GM12875 (cell line): ENCODE data around the gene KLHL25.
A peak's percentile ranks its signal among the peaks of the same experiment; 100 is the strongest.
"Not testable (repeated sequence)": the region's sequence is repeated elsewhere in the genome, so short reads cannot be mapped to it uniquely, and the experiment has no call there.

Source experiments
- H3K4me3 ChIP-seq: one replicate; pipeline ENCODE4 v1.5.1; 2011; ENCODE audit warnings: low read depth, low read length, control low read depth
- TF ChIP-seq, protein P1 (sequence below): IDR thresholded peaks from 2 replicates; pipeline ENCODE4 v1.5.1; 2011; ENCODE audit warnings: low read depth, mild to moderate bottlenecking, control low read depth, inconsistent platforms, low read length, moderate library complexity, borderline replicate concordance; ENCODE audit not compliant: insufficient read depth

The KLHL25 gene

GRCh38 chr15:85805420-85805819 lies 10.7 kb upstream of the KLHL25 start:
- TF ChIP-seq, protein P1, sequence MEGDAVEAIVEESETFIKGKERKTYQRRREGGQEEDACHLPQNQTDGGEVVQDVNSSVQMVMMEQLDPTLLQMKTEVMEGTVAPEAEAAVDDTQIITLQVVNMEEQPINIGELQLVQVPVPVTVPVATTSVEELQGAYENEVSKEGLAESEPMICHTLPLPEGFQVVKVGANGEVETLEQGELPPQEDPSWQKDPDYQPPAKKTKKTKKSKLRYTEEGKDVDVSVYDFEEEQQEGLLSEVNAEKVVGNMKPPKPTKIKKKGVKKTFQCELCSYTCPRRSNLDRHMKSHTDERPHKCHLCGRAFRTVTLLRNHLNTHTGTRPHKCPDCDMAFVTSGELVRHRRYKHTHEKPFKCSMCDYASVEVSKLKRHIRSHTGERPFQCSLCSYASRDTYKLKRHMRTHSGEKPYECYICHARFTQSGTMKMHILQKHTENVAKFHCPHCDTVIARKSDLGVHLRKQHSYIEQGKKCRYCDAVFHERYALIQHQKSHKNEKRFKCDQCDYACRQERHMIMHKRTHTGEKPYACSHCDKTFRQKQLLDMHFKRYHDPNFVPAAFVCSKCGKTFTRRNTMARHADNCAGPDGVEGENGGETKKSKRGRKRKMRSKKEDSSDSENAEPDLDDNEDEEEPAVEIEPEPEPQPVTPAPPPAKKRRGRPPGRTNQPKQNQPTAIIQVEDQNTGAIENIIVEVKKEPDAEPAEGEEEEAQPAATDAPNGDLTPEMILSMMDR: no peak
- H3K4me3 ChIP-seq: no peak overlapping the region

DNA sequence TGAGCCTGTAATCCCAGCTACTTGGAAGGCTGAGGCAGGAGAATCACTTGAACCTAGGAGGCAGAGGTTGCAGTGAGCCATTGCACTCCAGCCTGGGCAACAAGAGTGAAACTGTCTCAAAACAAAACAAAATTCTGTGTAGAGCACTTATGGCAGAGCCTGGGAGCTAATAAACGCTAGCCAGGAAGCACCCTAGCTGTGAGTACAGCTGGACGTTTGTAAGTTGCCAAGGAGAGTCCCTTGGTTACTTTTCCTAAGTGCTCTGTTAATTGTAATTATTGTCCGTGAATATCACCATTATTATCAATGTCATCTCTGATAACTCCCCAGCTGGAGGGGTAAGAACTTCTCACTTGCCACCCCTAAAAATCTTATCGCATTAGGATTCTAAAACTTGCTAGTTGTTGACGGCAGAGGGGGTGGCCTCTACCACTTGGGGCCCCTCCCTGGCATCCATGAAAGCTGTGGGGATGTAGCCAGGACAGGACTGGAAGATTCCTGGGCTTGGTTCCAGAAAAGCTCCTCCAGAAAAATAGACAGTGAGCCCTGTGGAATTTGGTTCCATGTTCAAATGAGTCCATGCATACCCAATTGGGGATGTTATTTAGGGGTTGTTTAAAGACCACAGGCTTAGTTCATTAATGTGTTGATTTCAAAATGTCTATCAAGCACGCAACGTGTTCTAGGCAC lies 9.9 kb upstream of the KLHL25 start:
- TF ChIP-seq, protein P1: no peak
- H3K4me3 ChIP-seq: no peak overlapping the region

DNA sequence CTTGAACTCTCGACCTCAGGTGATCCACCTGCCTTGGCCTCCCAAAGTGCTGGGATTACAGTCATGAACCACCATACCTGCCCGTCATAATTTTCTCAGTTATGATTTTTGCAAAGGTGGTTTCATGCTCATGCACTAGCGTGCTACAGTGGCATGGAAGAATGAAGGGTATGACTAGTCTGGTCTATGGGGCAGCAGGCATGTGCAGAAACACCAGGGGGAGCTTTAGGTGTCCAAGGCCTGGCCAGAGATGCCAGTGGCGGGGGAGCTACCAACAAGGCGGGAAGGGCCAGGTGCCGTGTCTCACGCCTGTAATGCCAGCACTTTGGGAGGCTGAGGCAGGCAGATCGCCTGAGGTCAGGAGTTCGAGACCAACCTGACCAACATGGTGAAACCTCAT lies 7.9 kb upstream of the KLHL25 start:
- TF ChIP-seq, protein P1: 0 out of 2 replicates have a peak, but pooled peaks have one; percentile 10
- not testable (repeated sequence) for H3K4me3 ChIP-seq

DNA sequence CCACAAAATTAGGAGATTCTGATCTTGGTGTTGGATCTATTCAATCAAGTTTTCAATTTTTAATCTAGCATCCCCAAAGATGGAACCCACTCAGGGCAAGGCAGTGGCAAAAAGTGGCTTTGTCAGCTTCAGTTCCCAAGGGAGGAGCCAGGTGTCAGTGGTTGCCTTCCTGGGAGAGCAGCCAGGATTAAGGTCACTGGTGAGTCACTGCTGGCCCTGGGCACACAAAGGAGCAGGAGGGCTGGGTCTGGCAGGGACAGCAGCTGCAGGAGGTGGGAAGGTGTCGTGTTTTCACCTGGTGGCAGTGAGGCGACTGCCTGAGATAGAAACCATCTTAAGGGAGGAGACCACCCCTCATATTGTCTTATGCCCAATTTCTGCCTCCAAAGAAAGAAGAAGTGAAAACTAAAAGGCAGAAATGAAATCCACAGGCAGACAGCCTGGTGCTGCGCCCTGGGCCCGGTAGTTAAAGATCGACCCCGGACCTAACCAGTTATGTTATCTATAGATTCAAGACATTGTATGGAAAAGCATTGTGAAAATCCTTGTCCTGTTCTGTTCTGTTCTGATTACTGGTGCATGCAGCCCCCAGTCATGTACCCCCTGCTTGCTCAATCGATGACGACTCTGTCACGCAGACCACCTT lies 5.9 kb upstream of the KLHL25 start:
- TF ChIP-seq, protein P1: no peak
- no peak overlapping the region for H3K4me3 ChIP-seq

- H3K4me3 ChIP-seq: not testable (repeated sequence)
These were observed 1.6 kb upstream of the KLHL25 start for GRCh38 chr15:85796371-85796770.

GRCh38 chr15:85795337-85796305 lies 896 bp upstream of the KLHL25 start:
- TF ChIP-seq, protein P1: no peak

DNA sequence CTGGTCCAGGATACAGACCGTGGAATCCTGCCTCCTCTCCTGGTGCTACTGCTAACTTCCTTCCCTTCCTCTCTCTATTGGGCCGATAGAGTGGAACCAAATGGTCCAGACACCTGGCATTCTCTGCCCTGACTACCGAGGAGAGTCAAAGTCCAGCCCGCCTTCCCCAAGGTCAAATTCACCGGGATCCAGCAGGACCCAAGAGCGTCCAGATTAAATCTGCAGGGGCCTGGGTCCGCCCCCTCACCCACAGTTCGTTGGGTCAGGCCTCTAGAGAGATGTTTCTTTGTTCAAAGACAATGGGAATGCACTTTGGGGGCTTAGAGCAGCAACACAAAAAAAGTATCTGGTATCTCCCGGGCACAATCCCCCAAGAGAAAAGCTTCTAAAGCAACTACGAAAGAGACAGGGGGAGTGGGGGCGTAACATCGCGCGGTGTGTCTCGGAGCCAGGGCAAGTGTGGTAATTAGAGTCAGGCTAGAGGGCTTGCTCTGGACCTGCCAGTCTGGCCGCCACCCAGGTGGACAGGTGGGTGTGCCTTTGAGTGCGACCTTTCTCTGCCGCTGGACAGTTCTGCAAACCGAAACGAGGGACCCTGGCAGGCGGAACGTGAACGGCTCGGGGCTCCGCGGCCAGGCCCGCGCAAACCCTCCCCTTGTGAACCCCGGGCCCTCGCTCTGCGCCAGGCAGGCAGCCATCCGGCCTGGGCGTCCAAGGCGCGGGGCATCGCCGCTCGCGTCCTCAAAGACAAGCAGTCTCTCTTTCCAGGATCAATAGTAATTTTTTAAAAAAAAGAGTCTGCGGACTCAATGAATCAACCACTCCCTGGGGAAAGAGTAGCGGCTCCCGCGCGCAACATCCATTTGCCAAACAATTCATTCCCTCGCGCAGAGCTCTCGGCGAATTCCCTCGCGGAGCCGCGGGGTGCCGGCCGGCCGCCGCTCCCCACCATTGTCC lies 806 bp downstream of the KLHL25 start:
- TF ChIP-seq, protein P1: no peak
- peak overlapping the region; percentile 66 for H3K4me3 ChIP-seq

More at GRCh38 chr15:85795337-85796305, 896 bp upstream of the KLHL25 start:
- peak overlapping the region; percentile 43 for H3K4me3 ChIP-seq
